ENCODE measurements around the gene GALK1. TPM values are rescaled to one million over a fixed set of nuclear protein-coding genes. Genes with fewer than 3 reads are reported as not detected.

GALK1 gene
- total RNA-seq, 2 experiments from 2014 or later, result 43.4 to 50.7 TPM

DNA sequence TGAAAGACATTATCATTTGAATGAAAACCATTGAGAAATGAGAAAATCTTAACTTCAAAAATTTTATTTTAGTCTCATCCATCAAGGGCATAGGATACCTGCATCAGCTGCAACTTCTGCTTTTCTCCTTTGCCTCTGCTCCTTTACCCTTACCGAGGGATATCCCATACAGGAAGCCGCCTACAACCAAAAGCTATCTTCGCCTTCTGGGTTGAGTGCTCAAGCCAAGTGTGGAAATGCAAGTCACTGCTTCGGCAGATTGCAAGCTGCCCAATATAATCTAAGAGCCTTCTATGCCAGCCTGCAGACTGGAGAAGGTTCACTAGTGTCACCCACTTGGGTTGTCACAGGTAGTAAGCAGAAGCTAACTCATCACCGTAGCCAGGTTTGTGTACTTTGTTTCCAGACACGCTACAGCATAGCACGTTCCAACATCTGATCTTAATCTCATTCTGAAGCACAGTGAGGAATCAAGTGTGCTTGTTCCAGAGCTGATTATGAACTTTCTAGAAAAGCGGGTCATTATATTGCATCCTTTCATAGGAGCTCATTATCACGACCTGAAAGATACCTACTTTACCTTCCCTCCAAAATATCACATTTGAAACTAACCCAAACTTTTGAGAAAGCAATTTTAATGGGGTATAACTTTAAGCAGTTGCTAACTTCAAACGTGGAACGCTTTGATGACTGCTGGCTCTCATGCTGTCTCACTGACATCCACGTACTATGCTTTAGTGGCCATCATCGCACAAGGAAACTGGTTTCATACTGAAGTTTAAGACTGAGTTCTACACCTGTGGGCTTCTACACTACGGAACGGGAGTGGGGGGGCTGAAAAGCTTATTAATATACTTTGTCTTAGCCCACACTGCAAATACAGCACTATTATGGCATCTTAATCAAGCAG is 11.6 kb upstream of the GALK1 start:
- peaks cover 31% of the 10 kb centered on the region for H3K36me3 Mint-ChIP-seq (ENCODE audit: low read depth)
- peak overlapping the region; percentile 88 for H3K4me3 Mint-ChIP-seq
- no peaks in the 10 kb centered on the region for H3K9me3 Mint-ChIP-seq
- H3K27ac Mint-ChIP-seq, result peak overlapping the region; percentile 70
- H3K27me3 Mint-ChIP-seq, result peaks cover 2% of the 10 kb centered on the region
- CTCF ChIA-PET, result interaction anchor here (0.7 to 6.1 kb wide), 14 partner anchors 10 to 120 kb away, joined by 3 to 40 read pairs (median 4); partner anchors contain the start of genes GALK1 and TRIM65
- DNase-seq, result peak; percentile 47
- ATAC-seq, result no peak
- POLR2A ChIA-PET, result interaction anchor here (0.6 to 7.5 kb wide), 29 partner anchors 9 to 514 kb away, joined by 3 to 215 read pairs (median 5); partner anchors contain the start of genes GALK1, SMIM5, TRIM47 and TRIM65
- intact Hi-C loops (cut with micrococcal nuclease), result no loop called here
- TF ChIP-seq CTCF (IDR thresholded peaks at IDR 0.05), result no peak
- peaks cover 30% of the 10 kb centered on the region for H3K4me1 Mint-ChIP-seq (ENCODE audit: low read depth)

- Mint-ChIP-seq H3K4me1 (ENCODE audit: low read depth) (peaks cover 25% of the 10 kb centered on the region), H3K27me3 (peaks cover 2% of the 10 kb centered on the region), H3K9me3 (no peaks in the 10 kb centered on the region), H3K36me3 (ENCODE audit: low read depth) (peaks cover 31% of the 10 kb centered on the region), H3K4me3 (peak overlapping the region; percentile 88), H3K27ac (peak overlapping the region; percentile 2)
- ChIA-PET POLR2A (interaction anchor here (0.6 to 7.5 kb wide), 19 partner anchors 10 to 123 kb away, joined by 3 to 215 read pairs (median 5); partner anchors contain the start of genes GALK1, RECQL5, SAP30BP and UNK), CTCF (interaction anchor here (0.7 to 6.1 kb wide), 3 partner anchors 10 to 52 kb away, joined by 3 to 40 read pairs (median 18); partner anchors contain the start of gene GALK1)
- no peak for ATAC-seq
- DNase-seq, result peak; percentile 41
- no peak for TF ChIP-seq CTCF (IDR thresholded peaks at IDR 0.05)
- intact Hi-C loops (cut with micrococcal nuclease), result no loop called here
These were observed 10.1 kb upstream of the GALK1 start for GRCh38 chr17:75774991-75775668.

DNA sequence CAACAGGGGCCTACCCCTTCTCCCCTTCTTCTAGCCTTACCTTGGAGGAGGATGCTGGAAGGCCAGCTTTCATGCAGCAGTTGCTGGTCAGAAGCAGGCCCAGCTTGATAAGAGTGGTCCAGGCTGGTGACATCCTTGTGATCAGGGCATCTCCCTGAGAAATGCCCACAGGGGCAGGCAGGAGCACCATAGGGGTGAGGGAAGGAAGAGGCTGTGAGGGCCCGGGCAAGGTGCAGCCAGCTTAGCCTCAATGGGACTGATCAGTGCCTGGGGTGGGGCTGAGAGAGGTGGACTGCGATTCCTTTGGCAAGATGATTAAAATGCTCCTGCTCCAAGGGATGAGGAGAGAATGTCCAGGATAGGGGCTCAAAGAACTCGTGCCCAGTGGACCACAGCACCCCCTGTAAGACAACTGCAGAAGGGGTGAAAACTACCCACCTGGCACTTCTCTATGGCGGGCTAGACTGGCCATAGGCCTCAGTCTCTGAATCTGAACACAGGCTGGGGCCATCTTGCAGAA is 9.5 kb upstream of the GALK1 start:
- Mint-ChIP-seq H3K9me3 (no peaks in the 10 kb centered on the region), H3K27me3 (peaks cover under 1% of the 10 kb centered on the region), H3K4me1 (ENCODE audit: low read depth) (peaks cover 22% of the 10 kb centered on the region), H3K4me3 (no peak overlapping the region), H3K27ac (peak overlapping the region; percentile 67), H3K36me3 (ENCODE audit: low read depth) (peaks cover 29% of the 10 kb centered on the region)
- ChIA-PET POLR2A (interaction anchor here (0.6 to 7.5 kb wide), 13 partner anchors 11 to 123 kb away, joined by 3 to 215 read pairs (median 4); partner anchors contain the start of genes GALK1, RECQL5, SAP30BP and UNK), CTCF (interaction anchor here (0.7 to 6.1 kb wide), 3 partner anchors 9 to 53 kb away, joined by 3 to 40 read pairs (median 13); partner anchors contain the start of gene GALK1)
- intact Hi-C loops (cut with micrococcal nuclease), result no loop called here
- peak; percentile 43 for DNase-seq
- TF ChIP-seq CTCF (IDR thresholded peaks at IDR 0.05), result no peak
- ATAC-seq, result no peak

GRCh38 chr17:75773808-75774470 is 8.9 kb upstream of the GALK1 start:
- ATAC-seq (no peak), DNase-seq (no peak)
- POLR2A ChIA-PET, result interaction anchor here (1.0 to 7.5 kb wide), 9 partner anchors 11 to 129 kb away, joined by 3 to 215 read pairs (median 11); partner anchors contain the start of genes GALK1, RECQL5, SAP30BP and UNK

More at GRCh38 chr17:75773808-75774470, 8.9 kb upstream of the GALK1 start:
- H3K4me1 Mint-ChIP-seq (ENCODE audit: low read depth), result peaks cover 22% of the 10 kb centered on the region
- no peak overlapping the region for H3K4me3 Mint-ChIP-seq
- TF ChIP-seq CTCF (IDR thresholded peaks at IDR 0.05), result no peak
- intact Hi-C loops (cut with micrococcal nuclease), result no loop called here
- no peak overlapping the region for H3K27ac Mint-ChIP-seq
- H3K36me3 Mint-ChIP-seq (ENCODE audit: low read depth), result peaks cover 28% of the 10 kb centered on the region
- no peaks in the 10 kb centered on the region for H3K27me3 Mint-ChIP-seq
- H3K9me3 Mint-ChIP-seq, result no peaks in the 10 kb centered on the region
- CTCF ChIA-PET, result interaction anchor here (0.7 to 2.2 kb wide), 3 partner anchors 10 to 22 kb away, joined by 3 to 13 read pairs (median 8); partner anchors contain the start of gene GALK1

Data from activated CD8-positive, alpha-beta T cell treated with anti-CD3 and anti-CD28 coated beads for 36 hours (primary cell).